HepG2 (cell line): ENCODE results near the gene TMEM108. TPM values are rescaled to one million over a fixed set of nuclear protein-coding genes. Genes with fewer than 3 reads are reported as not detected.

Experiments
- ATAC-seq: fragments of 200-7000 bp; cut with Tn5 transposase; 3 replicates; pipeline ENCODE4 v1.9.1; 2020; ENCODE audit warnings: mild to moderate bottlenecking, moderate library complexity
- BruUV-seq: library from RNA; stranded (reverse); fragments of 400-500 nt; replicated peaks from 2 replicates; lab custom pipeline; 2021; lab: Mats Ljungman, UMichigan
- CTCF ChIA-PET: fragments of 300-600 bp; formaldehyde crosslinking; extraction: SDS; loops from one replicate; lab custom pipeline; 2021; ENCODE audit warnings: low total read pairs, inconsistent platforms, low intra/inter-chr PET ratio; lab: Yijun Ruan, JAX
- POLR2A ChIA-PET: fragments of 350-600 bp; sonication (Branson Sonifier 250); formaldehyde crosslinking; loops from one replicate; lab custom pipeline; 2020; ENCODE audit warnings: antibody characterized with exemption, inconsistent platforms; lab: Yijun Ruan, JAX
- DNase-seq: peaks from one replicate; pipeline ENCODE4 v3.0.0-alpha.2; 2015; ENCODE audit warnings: low spot score
- FAIRE-seq: peaks from 3 replicates; lab custom pipeline; 2011; peaks lifted over from hg19 to GRCh38; lab: Jason Lieb, UNC
- H2AFZ ChIP-seq: one replicate; pipeline ENCODE4 v1.6.1; 2011; ENCODE audit warnings: low read length, inconsistent platforms
- H3K27ac ChIP-seq: fragments of 300-600 bp; 3 replicates; pipeline ENCODE4 v1.8.0; 2011; ENCODE audit warnings: mixed run types, mild to moderate bottlenecking, mixed read lengths, low read length, inconsistent platforms; ENCODE audit not compliant: insufficient read depth; ENCODE audit errors: extremely low read length
- H3K27me3 ChIP-seq, 2 experiments: fragments of 200-600 bp in 1 of 2; 2 replicates in 1 of 2; 3 replicates in 1 of 2; pipeline versions ENCODE4 v1.6.0 to v1.8.0; 2011; ENCODE audit warnings: low read length in 2 of 2, mild to moderate bottlenecking in 2 of 2, moderate library complexity in 2 of 2, inconsistent platforms in 1 of 2; ENCODE audit not compliant: insufficient read depth in 2 of 2, control insufficient read depth in 1 of 2
- H3K36me3 ChIP-seq, 2 experiments: fragments of 200-600 bp in 1 of 2; replicated peaks in 1 of 2; 2 replicates in 1 of 2; 3 replicates in 1 of 2; pipeline versions ENCODE4 v1.5.1 to v1.8.0; 2011; ENCODE audit warnings: low read length in 2 of 2, inconsistent platforms in 1 of 2; ENCODE audit not compliant: insufficient read depth in 2 of 2, control insufficient read depth in 1 of 2
- H3K4me1 ChIP-seq: 2 replicates; pipeline ENCODE4 v1.5.1; 2012; ENCODE audit warnings: low read length, inconsistent platforms; ENCODE audit not compliant: insufficient read depth
- H3K4me2 ChIP-seq: 2 replicates; pipeline ENCODE4 v1.6.0; 2011; ENCODE audit warnings: low read depth, low read length, inconsistent platforms
- H3K4me3 ChIP-seq, 3 experiments: fragments of 200-600 bp in 1 of 3; sonication (generic), shearing (Covaris generic) in 1 of 3; replicated peaks in 1 of 3; 2 replicates each; pipeline ENCODE4 v1.5.1; 2011 to 2016; ENCODE audit warnings: low read length in 3 of 3, inconsistent platforms in 2 of 3, low read depth in 2 of 3, mild to moderate bottlenecking in 2 of 3, control low read depth in 1 of 3, mixed read lengths in 1 of 3; ENCODE audit not compliant: insufficient read depth in 1 of 3
- H3K79me2 ChIP-seq: one replicate; pipeline ENCODE4 v1.6.1; 2011; ENCODE audit warnings: low read length, inconsistent platforms; ENCODE audit not compliant: insufficient read depth
- H3K9ac ChIP-seq: 2 replicates; pipeline ENCODE4 v1.6.0; 2011; ENCODE audit warnings: mild to moderate bottlenecking, low read depth, low read length, inconsistent platforms; ENCODE audit not compliant: insufficient read depth
- H3K9me3 ChIP-seq: 2 replicates; pipeline ENCODE4 v1.5.1; 2012; ENCODE audit warnings: mild to moderate bottlenecking, low read length
- H4K20me1 ChIP-seq: 2 replicates; pipeline ENCODE4 v1.6.0; 2011; ENCODE audit warnings: inconsistent platforms, mild to moderate bottlenecking, low read length, moderate library complexity; ENCODE audit not compliant: insufficient read depth
- FLYWCH1 ChIP-seq: sonication (generic); formaldehyde crosslinking; IDR thresholded peaks from 2 replicates; pipeline ENCODE4 v1.8.1; 2023; ENCODE audit warnings: mild to moderate bottlenecking, missing genetic modification reagents
- HNRNPLL ChIP-seq: fragments of 200-400 bp; formaldehyde crosslinking; IDR thresholded peaks from 2 replicates; pipeline ENCODE4 v1.6.1; 2017; ENCODE audit warnings: mild to moderate bottlenecking, low read depth, low read length; ENCODE audit not compliant: poor library complexity, severe bottlenecking
- MIXL1 ChIP-seq: IDR thresholded peaks from 2 replicates; pipeline ENCODE4 v1.6.1; 2016
- MYNN ChIP-seq: sonication (generic); formaldehyde crosslinking; IDR thresholded peaks from 2 replicates; pipeline ENCODE4 v1.4.0; 2020; ENCODE audit warnings: mild to moderate bottlenecking, low read depth, missing genetic modification reagents
- SRF ChIP-seq: IDR thresholded peaks from 2 replicates; pipeline ENCODE4 v1.6.1; 2011; ENCODE audit warnings: mild to moderate bottlenecking, low read depth, low read length, moderate library complexity
- ZNF772 ChIP-seq: sonication (generic); formaldehyde crosslinking; IDR thresholded peaks from 2 replicates; pipeline ENCODE4 v1.5.0; 2020; ENCODE audit warnings: mild to moderate bottlenecking, missing genetic modification reagents
- ZNF816 ChIP-seq: sonication (generic); formaldehyde crosslinking; IDR thresholded peaks from 2 replicates; pipeline ENCODE4 v1.8.0; 2022; ENCODE audit warnings: missing genetic modification reagents, mild to moderate bottlenecking, borderline replicate concordance
- WGBS: methylation state at CpG from one replicate; pipeline ENCODE4 v1.1.6; 2017; ENCODE audit warnings: low lambda C conversion rate; 5-methylcytosine and 5-hydroxymethylcytosine counted together
- in situ Hi-C: cut with HindIII; loops from 2 replicates; pipeline ENCODE4 v1.10.0; 2017; ENCODE audit warnings: low pct_unique_long_range_greater_than_20kb; ENCODE audit not compliant: extremely low pct_ligation_motif_present
- intact Hi-C: fragments of 100-400 bp; cut with micrococcal nuclease; formaldehyde crosslinking; loops from one replicate; pipeline ENCODE4 v1.10.0; 2022; ENCODE audit not compliant: unreplicated experiment
- polyA plus RNA-seq, 8 experiments: library from polyadenylated mRNA; depleted of rRNA in 3 of 8; stranded (reverse) in 7 of 8; unstranded in 1 of 8; fragments of >200 nt; fragmentation: Illumina TruSeq in 4 of 8; extraction: Trizol in 4 of 8; gene quantifications; 2 replicates each; pipeline versions ENCODE4 v1.2.1 to v1.2.3, GENCODE V29; 2011 to 2016; ENCODE audit warnings: low read depth in 4 of 8, missing spikeins in 1 of 8, mixed read lengths in 1 of 8; ENCODE audit not compliant: insufficient read depth in 1 of 8
- total RNA-seq, 5 experiments: library from RNA; depleted of rRNA; stranded (reverse); fragments of >200 nt; fragmentation: Illumina TruSeq; extraction: Trizol; gene quantifications; 2 replicates each; pipeline ENCODE4 v1.2.3, GENCODE V29; 2016; ENCODE audit warnings: low read depth in 1 of 5
- TF ChIP-seq, protein P1 (sequence below): sonication (generic); formaldehyde crosslinking; IDR thresholded peaks from 2 replicates; pipeline ENCODE4 v1.5.0; 2020; ENCODE audit warnings: mild to moderate bottlenecking, low read depth, missing genetic modification reagents, borderline replicate concordance
- TF ChIP-seq, protein P2 (sequence below): sonication (generic); formaldehyde crosslinking; IDR thresholded peaks from 2 replicates; pipeline ENCODE4 v1.4.0; 2020; ENCODE audit warnings: mild to moderate bottlenecking, missing genetic modification reagents
- TF ChIP-seq, protein P3 (sequence below): sonication (generic); formaldehyde crosslinking; IDR thresholded peaks from 2 replicates; pipeline ENCODE4 v1.4.0; 2020; ENCODE audit warnings: missing genetic modification reagents

The TMEM108 gene
- total and polyA plus RNA-seq, 2 of the 13 experiments (the other 11 are each of a cell fraction or from before 2014, with no cell fraction given), result not detected

DNA sequence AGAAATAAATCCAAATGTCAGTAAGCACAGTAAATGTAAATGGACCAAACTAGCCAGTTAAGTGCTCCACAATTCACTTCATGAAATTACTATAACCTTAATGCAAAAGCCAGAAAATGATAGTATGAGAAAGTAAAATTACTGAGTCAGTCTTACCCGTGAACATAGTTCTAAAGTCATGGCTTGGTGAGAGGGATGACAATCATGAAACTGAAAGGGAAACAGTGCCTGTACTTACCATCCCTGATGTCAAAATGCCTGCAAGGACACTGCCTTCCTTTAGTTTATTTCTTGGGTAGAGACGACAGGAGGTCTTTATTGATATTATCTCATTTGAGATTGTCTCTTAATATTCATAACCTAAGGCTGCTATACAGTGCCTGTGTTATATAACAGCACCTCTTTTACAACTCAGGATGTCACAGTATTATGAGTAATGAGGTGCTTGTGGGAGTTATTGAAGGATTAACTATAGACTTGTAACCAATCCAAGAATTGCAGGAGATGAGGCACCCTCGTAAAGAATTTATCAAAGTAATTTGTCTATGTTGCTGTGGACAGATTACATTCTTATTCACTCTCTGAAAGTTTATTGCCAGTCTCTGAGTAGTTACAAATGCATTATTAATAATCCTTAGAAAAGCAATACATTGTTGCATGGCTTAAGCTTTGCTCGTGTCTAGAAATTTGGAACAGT lies 218.7 kb downstream of the TMEM108 start:
- CTCF ChIA-PET, result no interaction called here
- POLR2A ChIA-PET, result no interaction called here
- FAIRE-seq, result no peak
- Histone ChIP-seq H3K4me3 (no peak overlapping the region), H3K4me1 (no peaks in the 10 kb centered on the region), H3K79me2 (no peaks in the 10 kb centered on the region), H3K4me2 (no peak overlapping the region), H2AFZ (no peak overlapping the region), H4K20me1 (no peaks in the 10 kb centered on the region), H3K9ac (no peak overlapping the region), H3K27me3 (no peaks in the 10 kb centered on the region), H3K36me3 (no peaks in the 10 kb centered on the region), H3K9me3 (no peaks in the 10 kb centered on the region), H3K27ac (no peak overlapping the region)
- no peak for ATAC-seq
- WGBS, result 0% methylated on average over 4 of the region's 4 CpGs
- no TSS peak for BruUV-seq
- intact Hi-C loops, result no loop called here
- TF ChIP-seq ZNF772 (CRISPR knock-in tag), result no peak
- TF ChIP-seq, protein P1, sequence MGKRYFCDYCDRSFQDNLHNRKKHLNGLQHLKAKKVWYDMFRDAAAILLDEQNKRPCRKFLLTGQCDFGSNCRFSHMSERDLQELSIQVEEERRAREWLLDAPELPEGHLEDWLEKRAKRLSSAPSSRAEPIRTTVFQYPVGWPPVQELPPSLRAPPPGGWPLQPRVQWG (CRISPR knock-in tag), result no peak
- TF ChIP-seq ZNF816, result no peak
- no peak for TF ChIP-seq FLYWCH1 (CRISPR knock-in tag)
- TF ChIP-seq HNRNPLL, result no peak
- no peak for TF ChIP-seq MIXL1
- no peak for TF ChIP-seq SRF
- TF ChIP-seq, protein P2, sequence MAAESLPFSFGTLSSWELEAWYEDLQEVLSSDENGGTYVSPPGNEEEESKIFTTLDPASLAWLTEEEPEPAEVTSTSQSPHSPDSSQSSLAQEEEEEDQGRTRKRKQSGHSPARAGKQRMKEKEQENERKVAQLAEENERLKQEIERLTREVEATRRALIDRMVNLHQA (CRISPR knock-in tag), result no peak
- TF ChIP-seq, protein P3, sequence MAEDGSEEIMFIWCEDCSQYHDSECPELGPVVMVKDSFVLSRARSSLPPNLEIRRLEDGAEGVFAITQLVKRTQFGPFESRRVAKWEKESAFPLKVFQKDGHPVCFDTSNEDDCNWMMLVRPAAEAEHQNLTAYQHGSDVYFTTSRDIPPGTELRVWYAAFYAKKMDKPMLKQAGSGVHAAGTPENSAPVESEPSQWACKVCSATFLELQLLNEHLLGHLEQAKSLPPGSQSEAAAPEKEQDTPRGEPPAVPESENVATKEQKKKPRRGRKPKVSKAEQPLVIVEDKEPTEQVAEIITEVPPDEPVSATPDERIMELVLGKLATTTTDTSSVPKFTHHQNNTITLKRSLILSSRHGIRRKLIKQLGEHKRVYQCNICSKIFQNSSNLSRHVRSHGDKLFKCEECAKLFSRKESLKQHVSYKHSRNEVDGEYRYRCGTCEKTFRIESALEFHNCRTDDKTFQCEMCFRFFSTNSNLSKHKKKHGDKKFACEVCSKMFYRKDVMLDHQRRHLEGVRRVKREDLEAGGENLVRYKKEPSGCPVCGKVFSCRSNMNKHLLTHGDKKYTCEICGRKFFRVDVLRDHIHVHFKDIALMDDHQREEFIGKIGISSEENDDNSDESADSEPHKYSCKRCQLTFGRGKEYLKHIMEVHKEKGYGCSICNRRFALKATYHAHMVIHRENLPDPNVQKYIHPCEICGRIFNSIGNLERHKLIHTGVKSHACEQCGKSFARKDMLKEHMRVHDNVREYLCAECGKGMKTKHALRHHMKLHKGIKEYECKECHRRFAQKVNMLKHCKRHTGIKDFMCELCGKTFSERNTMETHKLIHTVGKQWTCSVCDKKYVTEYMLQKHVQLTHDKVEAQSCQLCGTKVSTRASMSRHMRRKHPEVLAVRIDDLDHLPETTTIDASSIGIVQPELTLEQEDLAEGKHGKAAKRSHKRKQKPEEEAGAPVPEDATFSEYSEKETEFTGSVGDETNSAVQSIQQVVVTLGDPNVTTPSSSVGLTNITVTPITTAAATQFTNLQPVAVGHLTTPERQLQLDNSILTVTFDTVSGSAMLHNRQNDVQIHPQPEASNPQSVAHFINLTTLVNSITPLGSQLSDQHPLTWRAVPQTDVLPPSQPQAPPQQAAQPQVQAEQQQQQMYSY, result no peak
- no peak for TF ChIP-seq MYNN (CRISPR knock-in tag)
- in situ Hi-C loops, result no loop called here
- no peak for DNase-seq
